GM19025 (cell line): ENCODE measurements around the gene MTUS2.

ENCODE experiments used
- ATAC-seq: cut with Tn5 transposase; IDR thresholded peaks from one replicate; pipeline ENCODE4 v1.9.1; 2021; ENCODE audit warnings: mild to moderate bottlenecking, low read depth, moderate library complexity; ENCODE audit not compliant: unreplicated experiment

The MTUS2 gene

DNA sequence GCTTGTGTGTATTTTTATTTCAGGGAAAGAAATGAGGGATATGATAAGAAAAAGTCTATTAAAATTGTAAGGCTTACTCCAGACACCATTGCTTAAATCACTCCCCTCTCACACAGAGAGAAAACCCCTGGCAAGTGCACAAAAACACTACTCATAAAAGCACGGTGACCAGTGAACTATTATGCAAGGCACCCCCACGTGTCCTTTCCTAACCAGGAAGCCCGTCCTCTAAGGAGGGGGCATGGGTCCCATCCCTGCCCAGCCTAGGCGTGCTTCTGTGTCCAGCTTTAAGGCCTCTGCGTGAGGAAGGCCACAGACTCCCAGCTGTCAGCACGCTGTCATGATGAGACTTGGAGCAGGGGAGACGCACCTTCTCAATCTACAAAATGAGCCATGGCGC lies 691.8 kb downstream of the MTUS2 start:
- ATAC-seq: no peak

DNA sequence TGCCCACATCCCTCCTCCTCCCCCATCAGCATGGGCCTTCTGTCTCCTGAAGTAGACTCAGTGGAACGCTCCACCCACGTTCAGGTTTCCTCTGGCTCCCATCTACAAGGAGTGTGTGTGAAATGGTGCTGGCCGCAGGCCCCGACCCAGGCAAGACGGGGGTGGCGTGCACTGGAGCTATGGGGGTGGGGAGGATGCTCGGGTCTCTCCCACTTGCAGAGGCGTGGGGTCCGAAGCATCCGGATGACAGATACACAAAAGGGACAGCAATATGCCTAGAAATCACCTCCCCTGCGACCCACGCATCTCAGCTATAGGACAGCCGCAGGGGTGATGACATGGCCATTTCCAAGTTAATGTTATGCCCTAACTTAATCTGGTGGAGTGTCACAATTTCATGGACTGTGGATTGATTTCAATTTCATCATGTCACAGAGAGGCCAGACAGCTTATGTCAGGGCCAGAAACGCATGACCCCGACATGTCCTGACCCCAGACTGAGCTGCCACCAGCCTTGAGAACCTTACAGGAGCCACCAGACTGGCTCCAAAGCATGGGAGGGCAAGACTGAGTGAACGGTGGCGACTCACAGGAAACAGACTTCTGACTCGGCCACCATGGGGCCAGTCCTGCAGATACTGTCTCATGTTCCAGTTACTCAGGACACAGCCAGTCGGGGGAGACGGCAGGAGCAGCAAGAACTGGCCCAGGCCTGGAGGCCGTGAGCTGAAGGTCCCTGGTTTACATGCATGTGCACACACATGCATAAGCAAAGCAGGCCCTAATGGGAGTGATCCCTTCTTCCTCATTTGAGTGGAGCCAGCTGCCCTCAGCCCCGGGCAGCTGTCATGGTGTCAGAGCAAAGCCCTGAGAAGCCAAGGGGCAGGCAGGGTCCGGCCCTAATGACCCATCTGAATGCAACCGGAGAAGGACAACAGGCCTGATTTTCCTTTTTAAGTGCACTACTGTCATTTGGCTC lies 693.2 kb downstream of the MTUS2 start:
- ATAC-seq: no peak

DNA sequence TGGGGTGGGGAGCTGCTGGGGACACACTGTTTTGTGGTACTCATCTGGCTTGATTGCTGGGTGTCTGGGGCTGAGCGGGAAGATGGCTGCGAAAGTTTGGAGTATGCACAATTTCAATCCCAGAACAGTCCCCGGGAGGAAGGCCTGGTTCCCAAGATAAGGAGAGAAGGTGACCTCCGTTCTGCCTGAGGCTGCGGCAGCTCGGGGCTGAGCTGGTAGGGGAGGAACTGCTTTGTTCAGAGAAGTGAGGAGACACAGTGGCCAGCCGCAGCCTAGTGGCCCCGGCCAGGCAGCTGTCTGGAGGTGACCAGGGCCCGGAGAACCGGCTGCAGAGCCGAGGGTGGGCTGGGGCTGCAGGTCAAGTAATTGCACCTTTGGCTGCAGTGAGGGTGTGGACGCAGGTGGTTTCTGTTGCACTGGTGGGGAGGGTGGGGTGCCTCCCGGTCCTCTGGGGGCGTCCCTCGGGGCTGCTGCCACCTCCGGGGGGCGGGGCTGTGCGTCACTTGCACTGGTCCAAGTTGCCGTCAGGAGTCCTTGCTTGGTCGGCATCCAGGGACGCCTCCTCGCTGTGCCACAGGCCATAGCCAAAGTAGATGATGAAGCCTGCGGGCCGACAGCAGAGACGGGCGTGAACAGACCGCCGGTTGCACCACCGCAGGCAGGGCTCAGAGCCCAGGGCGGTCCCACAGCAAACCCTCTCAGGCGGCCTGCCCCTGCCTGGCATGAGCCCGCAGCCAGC lies 694.0 kb downstream of the MTUS2 start:
- no peak for ATAC-seq

DNA sequence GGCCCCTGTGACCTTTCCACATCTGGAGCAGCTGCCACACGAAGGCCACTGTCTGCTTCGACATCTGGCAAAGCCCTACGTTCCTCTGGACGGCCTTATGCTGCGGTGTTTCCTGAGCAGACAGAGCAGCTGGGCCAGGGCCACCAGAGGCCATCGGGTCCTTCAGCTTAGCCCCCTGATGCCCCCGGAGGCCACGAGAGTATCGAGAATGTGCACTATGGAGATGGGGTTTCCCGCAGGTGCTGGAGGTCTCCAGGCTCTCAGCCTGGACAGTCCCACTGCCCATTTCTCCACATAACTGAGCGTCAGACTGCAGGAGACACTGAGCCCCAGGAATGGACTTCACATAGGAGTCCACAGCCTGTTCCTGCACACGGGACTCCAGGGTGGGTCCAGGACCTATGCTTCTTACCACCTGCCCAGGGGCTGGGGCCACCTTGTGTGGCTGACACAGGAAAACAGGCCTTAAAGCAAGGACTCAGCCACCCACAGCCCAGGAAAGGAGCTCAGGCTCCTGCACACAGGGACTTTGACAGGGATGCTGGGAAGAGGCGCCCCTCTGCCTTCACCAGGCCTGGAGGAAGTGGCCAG lies 694.7 kb downstream of the MTUS2 start:
- no peak for ATAC-seq

DNA sequence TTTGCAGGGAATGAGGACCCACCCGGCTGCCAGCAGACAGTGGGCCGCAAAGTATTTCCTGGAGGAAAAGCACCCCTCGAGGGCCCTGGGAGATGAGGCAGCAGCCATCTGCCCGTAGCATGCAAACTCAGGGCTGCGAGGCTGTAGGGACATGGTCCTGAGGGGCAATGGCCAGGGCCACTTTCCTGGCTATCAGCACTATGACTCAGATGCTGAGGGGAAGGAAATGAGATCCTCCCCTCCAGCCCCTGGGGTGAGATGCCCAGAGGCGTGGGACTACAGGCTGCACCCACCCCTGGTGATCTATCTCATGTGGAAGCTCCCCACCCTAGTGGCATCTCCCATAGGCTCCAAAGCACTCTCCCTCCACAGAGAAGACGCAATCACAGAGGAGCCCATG lies 695.2 kb downstream of the MTUS2 start:
- no peak for ATAC-seq

DNA sequence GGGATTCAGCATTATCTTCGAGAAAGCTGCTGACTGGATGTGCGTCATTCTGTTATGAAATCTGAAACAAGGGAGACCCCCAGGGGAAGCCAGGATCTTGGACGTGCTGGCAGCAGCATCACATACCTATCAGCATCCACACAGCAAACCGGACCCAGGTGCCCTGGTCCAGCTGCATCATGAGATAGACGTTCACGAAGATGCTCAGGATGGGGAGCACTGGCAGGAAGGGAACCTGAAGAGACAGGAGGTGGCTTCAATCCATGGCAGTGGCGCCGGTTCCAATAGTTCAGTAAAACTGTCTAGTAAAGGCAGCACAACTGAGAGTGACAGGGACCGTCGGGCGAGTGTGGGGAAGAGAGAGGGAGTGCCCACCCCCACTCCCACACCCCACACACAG lies 695.9 kb downstream of the MTUS2 start:
- ATAC-seq: no peak

DNA sequence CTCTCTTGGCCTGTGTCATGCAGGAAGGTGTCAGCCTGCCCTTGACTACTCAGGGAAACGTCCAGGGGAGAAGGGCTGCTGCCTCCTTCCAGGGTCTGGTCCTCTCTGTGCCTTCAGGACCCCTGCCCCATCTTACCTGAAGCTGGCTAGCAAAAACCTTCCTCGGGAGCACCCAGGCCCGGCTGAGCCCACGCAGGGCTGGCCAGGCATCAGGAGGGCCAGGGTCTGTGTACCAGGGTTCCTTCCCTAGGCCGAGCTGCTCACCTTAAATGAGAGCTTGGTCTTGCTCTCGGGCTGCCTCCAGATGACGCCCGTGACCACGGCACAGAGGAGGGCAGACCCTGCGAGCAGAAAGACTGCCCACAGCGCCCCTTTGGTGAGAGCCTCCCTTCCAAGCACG lies 696.7 kb downstream of the MTUS2 start:
- ATAC-seq: no peak

DNA sequence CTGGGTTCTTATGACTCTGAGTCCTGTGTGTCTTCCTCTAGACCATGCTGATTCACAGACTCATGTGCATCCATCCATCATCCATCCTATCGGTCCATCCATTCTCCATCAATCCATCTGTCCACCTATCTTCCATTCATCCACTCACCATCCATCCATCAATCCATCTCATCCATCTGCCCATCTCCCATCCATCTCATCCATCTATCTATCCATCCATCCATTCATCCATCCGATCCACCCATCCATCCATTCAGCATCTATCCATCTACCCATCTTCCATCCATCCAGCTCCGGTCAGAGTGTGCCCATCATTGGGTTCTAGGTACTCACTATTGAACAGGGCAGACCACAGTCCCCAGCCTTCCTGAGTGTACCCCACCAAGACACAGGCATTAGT lies 699.8 kb downstream of the MTUS2 start:
- ATAC-seq: no peak

DNA sequence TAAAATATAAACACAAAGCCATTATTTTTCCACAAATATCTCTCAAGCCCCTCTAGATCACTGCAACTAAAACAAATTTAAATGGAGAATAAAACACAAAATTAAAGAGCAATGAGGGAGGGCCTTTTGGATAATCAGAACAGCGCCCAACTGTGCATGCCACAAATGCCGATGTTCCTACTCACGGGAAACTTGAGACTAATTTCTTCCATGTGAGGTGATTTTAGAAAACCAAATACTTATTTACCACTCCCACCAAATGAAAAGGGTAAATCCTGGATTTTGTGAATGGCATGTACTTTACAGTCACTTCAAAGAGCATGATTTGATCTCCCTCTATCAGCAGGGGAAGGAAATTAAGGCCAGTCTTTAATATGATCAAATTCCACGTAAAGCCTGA lies 700.5 kb downstream of the MTUS2 start:
- no peak for ATAC-seq

DNA sequence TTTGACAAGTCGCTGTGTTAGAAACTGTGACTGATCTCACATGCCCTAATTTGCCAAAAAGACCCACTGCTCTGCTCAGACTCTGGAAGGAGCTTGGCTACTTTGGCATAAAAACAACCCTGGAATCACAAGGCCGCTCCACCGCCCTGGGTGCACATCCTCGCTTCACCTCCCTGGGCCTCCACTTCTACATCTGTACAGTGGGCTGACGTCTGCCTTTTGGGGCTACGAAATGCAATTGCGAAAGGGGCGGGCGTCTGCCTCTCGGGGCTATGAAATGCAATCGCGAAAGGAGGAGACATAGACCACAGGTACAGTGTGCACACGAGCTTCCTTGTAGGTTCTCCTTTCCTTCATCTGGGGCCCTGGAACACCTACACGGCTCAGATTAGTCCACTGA lies 701.2 kb downstream of the MTUS2 start:
- no peak for ATAC-seq

DNA sequence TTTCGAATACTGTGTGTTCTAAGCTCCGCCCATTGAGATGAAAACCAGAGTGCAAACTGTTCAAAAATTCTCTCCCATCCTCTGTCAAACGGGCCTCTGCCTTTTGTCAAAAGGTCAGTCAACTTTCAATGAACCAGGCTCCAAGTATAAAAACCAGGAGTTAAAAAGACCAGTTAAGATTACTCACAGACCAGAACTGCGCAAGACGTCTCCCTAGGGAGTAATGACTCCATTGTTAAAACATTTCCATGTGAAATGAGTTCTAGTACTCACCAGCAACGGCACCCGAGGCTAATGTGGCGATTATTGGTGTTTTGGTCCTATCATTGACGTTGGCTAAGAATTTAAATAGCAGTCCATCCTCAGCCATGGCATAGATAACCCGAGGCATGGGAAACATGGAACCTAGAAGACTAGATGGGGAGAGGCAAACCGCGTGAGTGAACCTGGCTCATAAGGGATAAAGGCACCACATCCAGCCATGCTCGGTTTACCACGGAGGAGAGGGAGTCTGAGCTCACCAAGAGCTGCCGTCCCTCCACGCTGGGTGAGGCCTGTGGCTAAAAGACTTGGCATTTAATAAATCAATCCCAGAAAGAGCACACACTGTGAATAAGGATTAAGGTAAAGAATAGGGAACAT lies 702.0 kb downstream of the MTUS2 start:
- ATAC-seq: no peak

DNA sequence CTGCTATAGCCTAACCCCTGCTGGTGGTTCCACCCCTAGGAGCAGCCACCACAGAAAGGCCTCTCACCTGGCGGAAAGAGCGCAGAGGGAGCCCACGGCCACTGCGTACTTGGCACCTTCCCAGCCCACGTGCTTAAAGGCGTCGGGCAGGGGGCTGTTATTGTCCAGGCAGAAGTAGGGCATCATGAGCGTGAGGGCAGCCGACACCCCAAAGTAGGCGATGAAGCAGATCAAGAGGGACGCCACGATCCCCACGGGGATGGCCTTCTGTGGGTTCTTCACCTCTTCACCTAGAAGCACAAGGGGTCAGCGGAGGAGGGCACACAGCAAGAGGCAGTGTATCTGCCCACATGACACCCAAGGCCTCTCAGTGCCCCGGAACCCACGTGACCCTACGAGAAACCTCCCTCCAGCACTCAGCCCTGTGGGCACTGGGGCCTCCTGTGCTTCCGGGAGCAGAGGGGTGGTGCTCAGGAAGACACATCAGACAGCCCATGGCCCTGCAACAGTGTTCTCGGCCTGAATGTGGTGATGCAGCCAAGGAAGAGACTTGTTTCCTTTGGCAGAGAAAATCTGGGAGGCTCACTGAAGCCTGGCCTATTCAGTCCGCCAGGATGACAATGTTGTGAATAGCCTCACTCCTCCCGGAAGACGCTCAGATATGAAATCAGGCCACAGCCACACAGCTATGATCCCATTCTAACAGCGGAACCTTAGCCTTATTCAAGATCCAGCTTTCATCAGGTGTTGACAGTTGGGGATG lies 703.2 kb downstream of the MTUS2 start:
- ATAC-seq: no peak

DNA sequence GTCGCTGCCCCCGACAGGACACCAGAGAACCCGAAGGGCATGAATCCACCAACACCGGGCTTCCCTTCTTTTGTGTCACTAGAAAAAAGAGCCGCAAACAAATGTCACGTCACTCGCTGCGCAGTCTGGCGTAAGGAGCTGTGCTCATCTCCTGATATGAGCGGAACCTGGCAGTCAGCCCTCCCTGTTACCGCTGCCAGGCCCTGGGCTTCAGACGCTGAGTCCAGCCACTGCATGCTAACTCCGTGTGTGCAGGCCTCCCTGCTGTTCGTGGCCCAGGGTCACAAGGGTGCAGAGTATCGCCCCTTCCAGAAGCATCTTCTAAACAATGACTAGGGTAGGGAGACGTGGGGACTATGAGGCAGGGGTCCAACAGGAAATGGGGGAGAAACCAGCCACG lies 704.0 kb downstream of the MTUS2 start:
- ATAC-seq: no peak

DNA sequence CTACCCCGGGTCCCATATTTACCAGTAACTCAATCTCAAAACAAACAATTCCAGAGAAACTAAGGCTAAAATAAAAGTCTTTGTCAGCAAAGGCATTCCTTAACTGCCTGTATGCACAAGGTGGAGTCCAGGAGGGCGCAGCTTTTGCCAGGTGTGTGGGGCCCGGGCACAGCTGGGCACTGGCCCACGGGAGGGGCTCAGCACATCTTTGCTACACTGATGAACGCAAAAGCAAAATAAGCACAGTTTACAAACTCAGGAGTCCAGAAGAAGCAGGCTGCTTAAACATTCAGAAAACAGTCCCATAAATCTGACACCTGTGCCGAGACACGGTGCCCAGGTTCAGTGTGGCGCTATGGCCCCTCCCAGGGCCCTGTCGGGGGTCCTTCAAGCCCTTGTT lies 704.5 kb downstream of the MTUS2 start:
- no peak for ATAC-seq

DNA sequence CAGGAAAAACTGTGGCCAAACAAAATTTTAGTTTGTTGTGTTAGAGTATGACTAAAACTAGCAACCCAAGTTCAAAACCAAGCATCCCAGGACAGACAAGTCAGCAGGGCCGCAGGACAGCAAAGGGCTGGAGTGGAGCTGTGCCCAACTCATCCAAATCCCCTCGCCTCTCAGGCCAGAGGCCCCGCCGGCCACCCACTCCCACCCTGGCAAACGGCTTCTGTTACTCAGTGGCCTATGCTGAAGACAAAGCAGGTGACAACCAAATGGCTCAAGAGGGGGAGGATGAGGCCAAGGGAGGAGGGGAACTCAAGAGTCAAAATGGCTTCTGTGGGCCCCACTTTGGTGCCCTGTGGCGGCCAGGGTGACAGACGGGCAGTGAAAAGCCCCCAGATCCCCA lies 705.6 kb downstream of the MTUS2 start:
- ATAC-seq: no peak

DNA sequence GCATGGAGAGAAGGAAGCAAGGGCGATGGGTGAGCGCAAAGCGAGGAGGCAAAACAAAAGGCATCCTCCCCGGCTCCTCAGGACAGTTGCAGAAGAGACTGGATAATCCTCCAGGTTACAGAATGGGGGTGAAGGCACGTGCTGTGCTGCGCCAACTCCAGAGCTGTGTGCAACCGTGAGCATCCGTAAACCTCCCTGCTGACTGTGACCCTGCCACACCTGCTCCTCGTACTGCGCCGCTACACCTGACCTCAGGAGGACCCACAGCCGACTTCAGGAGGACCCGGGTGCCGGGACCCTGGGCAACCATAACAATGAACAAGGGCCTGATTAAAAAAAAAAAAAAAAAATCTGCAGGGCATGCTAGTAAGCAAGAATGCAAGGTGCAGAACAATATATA lies 706.6 kb downstream of the MTUS2 start:
- ATAC-seq: no peak

DNA sequence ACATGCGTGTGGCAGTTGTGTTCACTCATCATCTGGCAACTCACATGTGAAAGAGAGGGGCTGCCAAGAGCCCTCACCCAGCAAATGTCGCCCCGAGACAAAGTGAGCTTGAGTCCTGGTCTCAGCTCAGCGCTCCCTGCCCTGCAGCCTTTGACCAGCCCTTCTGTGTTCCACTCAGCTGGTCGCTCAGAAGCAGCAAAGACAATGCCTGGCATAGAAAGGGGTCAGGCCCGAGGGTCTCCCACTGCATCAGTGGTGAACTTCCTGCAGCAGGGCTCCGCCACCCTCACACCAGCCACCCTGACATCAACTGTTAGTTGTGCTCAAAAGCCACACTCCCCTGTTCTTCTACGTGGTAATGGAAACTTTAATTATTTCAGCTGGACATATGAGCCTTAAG lies 707.4 kb downstream of the MTUS2 start:
- no peak for ATAC-seq

DNA sequence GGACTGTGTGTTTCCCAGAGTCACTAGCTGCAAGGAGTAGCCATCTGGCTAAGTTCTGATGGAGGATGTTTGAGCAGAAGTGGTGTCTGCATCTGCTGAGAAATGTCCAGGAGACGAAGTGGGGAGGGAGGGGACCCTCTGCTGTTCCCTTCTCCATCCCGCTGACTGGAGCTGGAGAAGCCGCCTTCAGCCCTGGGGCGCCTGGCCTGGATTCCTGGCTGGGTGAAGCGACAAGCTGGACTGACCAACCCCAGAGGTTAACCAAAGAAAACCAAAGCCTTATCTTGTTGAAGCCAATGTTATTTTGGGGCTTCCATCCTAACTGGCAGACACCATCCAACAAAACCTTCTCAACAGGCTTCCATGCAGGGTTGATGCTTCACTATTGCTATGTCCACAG lies 707.8 kb downstream of the MTUS2 start:
- ATAC-seq: no peak

DNA sequence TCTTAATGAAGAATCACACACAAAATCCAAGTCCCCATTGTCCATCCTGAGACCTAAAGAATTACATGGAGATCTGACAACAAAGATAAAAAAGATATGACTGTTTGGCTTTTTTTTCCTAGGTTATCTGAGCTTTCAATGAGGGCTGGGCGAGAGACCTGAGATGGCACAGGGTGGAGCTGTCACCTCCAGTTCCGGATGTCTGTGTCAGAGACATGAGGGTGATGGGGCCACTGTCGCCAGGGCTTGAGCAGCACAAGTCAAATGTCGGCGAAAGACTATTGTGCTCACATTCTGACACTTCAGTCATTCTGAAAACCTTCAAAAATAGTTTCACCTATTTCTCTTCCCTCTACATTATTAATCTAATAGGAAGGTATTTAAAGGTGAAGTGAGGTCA lies 709.6 kb downstream of the MTUS2 start:
- no peak for ATAC-seq

DNA sequence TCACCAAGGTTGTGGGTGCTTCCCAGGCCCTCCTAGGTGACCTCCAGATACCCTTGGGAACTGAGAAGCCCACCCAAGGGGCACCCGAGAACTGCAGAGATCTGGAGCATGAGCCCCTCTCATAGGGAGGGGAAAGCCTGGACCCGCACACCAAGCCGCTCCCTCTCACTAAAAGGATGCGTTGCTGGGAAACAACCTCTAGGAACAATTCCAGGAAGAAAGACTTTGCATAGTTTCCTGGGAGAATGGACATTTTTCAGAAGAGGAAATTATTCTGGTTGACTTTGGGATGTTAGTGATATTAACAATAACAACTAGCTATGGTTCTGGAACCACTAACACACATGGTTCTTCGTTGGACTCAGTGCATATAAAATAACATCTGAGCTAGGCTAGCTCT lies 710.8 kb downstream of the MTUS2 start:
- ATAC-seq: no peak
